PC-3 (cell line): Measurements from ENCODE around the gene BMPR1A. TPM values are rescaled to one million over a fixed set of nuclear protein-coding genes. Genes with fewer than 3 reads are reported as not detected.

ENCODE experiments used
- ATAC-seq: fragments of 200-7000 bp; cut with Tn5 transposase; 2 replicates; pipeline ENCODE4 v1.9.1; 2020; ENCODE audit warnings: mild to moderate bottlenecking, moderate library complexity
- BruUV-seq: library from RNA; stranded (reverse); fragments of 400-500 nt; replicated peaks from 2 replicates; lab custom pipeline; 2021; lab: Mats Ljungman, UMichigan
- CTCF ChIA-PET: fragments of 300-600 bp; sonication (Branson Sonifier 250); formaldehyde crosslinking; loops from one replicate; lab custom pipeline; 2022; ENCODE audit warnings: antibody characterized with exemption; lab: Charles Lee
- POLR2A ChIA-PET: fragments of 300-600 bp; sonication (Branson Sonifier 250); formaldehyde crosslinking; loops from one replicate; lab custom pipeline; 2022; ENCODE audit warnings: antibody characterized with exemption; ENCODE audit not compliant: unreplicated experiment; lab: Charles Lee
- DNase-seq: peaks from one replicate; pipeline ENCODE4 v3.0.0-alpha.2; 2015
- H2AFZ ChIP-seq: fragments of 300-600 bp; sonication (generic); 2 replicates; pipeline ENCODE4 v1.6.0; 2016; ENCODE audit warnings: antibody characterized with exemption, low read length
- H3F3A ChIP-seq: fragments of 300-600 bp; sonication (generic); one replicate; pipeline ENCODE4 v1.6.0; 2017; ENCODE audit warnings: antibody characterized with exemption, low read length, control low read depth, mild to moderate bottlenecking; ENCODE audit not compliant: unreplicated experiment
- H3K27ac ChIP-seq: fragments of 300-600 bp; sonication (generic); 2 replicates; pipeline ENCODE4 v1.5.1; 2016; ENCODE audit warnings: mild to moderate bottlenecking, low read length
- H3K27me3 ChIP-seq: fragments of 300-600 bp; sonication (generic); 2 replicates; pipeline ENCODE4 v1.6.1; 2016; ENCODE audit warnings: low read length, mixed read lengths
- H3K36me3 ChIP-seq: fragments of 300-600 bp; sonication (generic); 2 replicates; pipeline ENCODE4 v1.6.1; 2016; ENCODE audit warnings: low read depth, mixed run types, low read length, mixed read lengths
- H3K4me1 ChIP-seq: fragments of 300-600 bp; sonication (generic); 2 replicates; pipeline ENCODE4 v1.5.1; 2016; ENCODE audit warnings: low read length; ENCODE audit not compliant: insufficient read depth
- H3K4me2 ChIP-seq: fragments of 300-600 bp; sonication (generic); 2 replicates; pipeline ENCODE4 v1.6.0; 2016; ENCODE audit warnings: low read length
- H3K4me3 ChIP-seq: fragments of 300-600 bp; sonication (generic); 2 replicates; pipeline ENCODE4 v1.5.1; 2016; ENCODE audit warnings: mild to moderate bottlenecking, low read length, mixed read lengths
- H3K79me2 ChIP-seq: fragments of 300-600 bp; sonication (generic); 2 replicates; pipeline ENCODE4 v1.6.1; 2017; ENCODE audit warnings: low read length, mixed read lengths
- H3K9ac ChIP-seq: fragments of 300-600 bp; sonication (generic); 2 replicates; pipeline ENCODE4 v1.6.0; 2016; ENCODE audit warnings: mild to moderate bottlenecking, low read length
- H3K9me2 ChIP-seq: fragments of 300-600 bp; sonication (generic); replicated peaks from 2 replicates; pipeline ENCODE4 v1.6.1; 2016; ENCODE audit warnings: mixed run types, low read length, mixed read lengths
- H3K9me3 ChIP-seq: fragments of 300-600 bp; sonication (generic); 2 replicates; pipeline ENCODE4 v1.6.1; 2016; ENCODE audit warnings: low read length, mixed read lengths
- H4K20me1 ChIP-seq: fragments of 300-600 bp; sonication (generic); 2 replicates; pipeline ENCODE4 v1.6.1; 2016; ENCODE audit warnings: low read length, mixed read lengths
- CTCF ChIP-seq: fragments of 300-600 bp; sonication (generic); conservative IDR thresholded peaks from 2 replicates; pipeline ENCODE4 v1.5.1; 2017; ENCODE audit warnings: antibody characterized with exemption, low read depth, mild to moderate bottlenecking, low read length
- EZH2 ChIP-seq: fragments of 300-600 bp; sonication (generic); IDR thresholded peaks from one replicate; pipeline ENCODE4 v1.6.1; 2017; ENCODE audit warnings: antibody characterized with exemption, mild to moderate bottlenecking, low read length; ENCODE audit not compliant: unreplicated experiment
- EZH2phosphoT487 ChIP-seq: fragments of 300-600 bp; sonication (generic); IDR thresholded peaks from 2 replicates; pipeline ENCODE4 v1.6.1; 2018; ENCODE audit warnings: mild to moderate bottlenecking, antibody characterized with exemption, low read length, borderline replicate concordance
- intact Hi-C: fragments of 100-400 bp; cut with micrococcal nuclease; formaldehyde crosslinking; loops from 2 replicates; pipeline ENCODE4 v1.9.0; 2023
- total RNA-seq: library from RNA; depleted of rRNA; stranded (reverse); fragments of >200 nt; gene quantifications from 2 replicates; pipeline ENCODE4 v1.2.3, GENCODE V29; 2014

BMPR1A gene
- total RNA-seq, 1 experiment from 2014 or later, result 14.5 TPM

GRCh38 chr10:86779220-86780017, 23.0 kb downstream of the BMPR1A start:
- ATAC-seq (no peak), DNase-seq (no peak)
- Histone ChIP-seq H4K20me1 (no peaks in the 10 kb centered on the region), H3K9me2 (no peaks in the 10 kb centered on the region), H3K4me1 (no peaks in the 10 kb centered on the region), H3F3A (no peaks in the 10 kb centered on the region), H3K27ac (no peak overlapping the region), H2AFZ (no peak overlapping the region), H3K4me2 (no peak overlapping the region), H3K9ac (no peak overlapping the region), H3K36me3 (no peaks in the 10 kb centered on the region), H3K4me3 (no peak overlapping the region), H3K27me3 (no peaks in the 10 kb centered on the region), H3K9me3 (no peaks in the 10 kb centered on the region), H3K79me2 (peaks cover 40% of the 10 kb centered on the region)
- CTCF ChIA-PET, result no interaction called here
- POLR2A ChIA-PET, result no interaction called here
- intact Hi-C loops, result no loop called here
- TF ChIP-seq EZH2 (no peak), EZH2phosphoT487 (no peak), CTCF (no peak)
- BruUV-seq, result no TSS peak

DNA sequence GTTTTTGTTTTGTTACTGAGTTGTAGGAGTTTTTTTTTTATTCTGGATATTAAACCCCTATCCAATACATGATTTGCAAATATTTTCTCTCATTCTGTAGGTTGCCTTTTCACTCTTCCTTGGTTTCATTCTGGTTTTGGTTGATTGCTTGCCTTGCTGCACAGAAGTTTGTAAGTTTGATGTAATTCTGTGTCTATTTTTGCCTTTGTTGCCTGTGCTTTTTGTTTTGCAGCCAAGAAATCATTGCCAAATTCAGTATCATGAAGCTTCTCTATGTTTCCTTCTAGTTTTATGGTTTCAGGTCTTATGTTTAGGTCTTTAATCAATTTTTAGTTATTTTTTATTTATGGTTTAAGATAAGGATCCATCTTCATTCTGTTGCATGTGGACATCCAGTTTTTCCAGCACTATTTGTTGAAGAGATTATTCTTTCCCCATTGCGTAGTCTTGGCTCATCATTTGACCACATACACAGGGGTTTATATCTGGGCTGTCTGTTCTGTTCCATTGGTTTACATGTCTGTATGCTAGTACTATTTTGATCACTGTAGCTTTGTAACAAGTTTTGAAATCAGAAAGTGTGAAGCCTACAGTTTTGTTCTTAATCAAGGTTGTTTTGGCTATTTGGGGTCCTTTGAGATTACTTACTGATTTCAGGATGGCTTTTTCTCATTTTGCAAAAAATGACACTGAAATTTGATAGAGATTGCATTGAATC, 26.4 kb downstream of the BMPR1A start:
- no peaks in the 10 kb centered on the region for H4K20me1 ChIP-seq
- ChIA-PET CTCF (no interaction called here), POLR2A (interaction anchor here (0.5 kb wide), 1 partner anchor 9 kb away, joined by 5 read pairs; no protein-coding TSS in a partner anchor)
- H3K4me1 ChIP-seq, result no peaks in the 10 kb centered on the region
- no TSS peak for BruUV-seq
- peaks cover 53% of the 10 kb centered on the region for H3K79me2 ChIP-seq
- ATAC-seq (no peak), DNase-seq (no peak)
- TF ChIP-seq EZH2phosphoT487, result no peak
- no peak for TF ChIP-seq CTCF
- no peak for TF ChIP-seq EZH2
- intact Hi-C loops, result no loop called here
- H3K9ac ChIP-seq, result no peak overlapping the region
- H3K27me3 ChIP-seq, result no peaks in the 10 kb centered on the region
- no peak overlapping the region for H2AFZ ChIP-seq
- H3K4me2 ChIP-seq, result no peak overlapping the region
- H3F3A ChIP-seq, result no peaks in the 10 kb centered on the region
- H3K36me3 ChIP-seq, result no peaks in the 10 kb centered on the region
- H3K9me3 ChIP-seq, result no peaks in the 10 kb centered on the region
- H3K4me3 ChIP-seq, result no peak overlapping the region
- no peak overlapping the region for H3K27ac ChIP-seq
- no peaks in the 10 kb centered on the region for H3K9me2 ChIP-seq
